Cardiac fibroblast (primary cell): ENCODE data around the gene CBX8.

Source experiments
- DNase-seq, 2 donors: peaks; one replicate each; pipeline versions ENCODE4 v3.0.0 to v3.0.0-alpha.2; 2010; ENCODE audit warnings: low read depth in 2 of 2
- H3K4me3 ChIP-seq, 2 donors: replicated peaks in 1 of 2; 1 replicate in 1 of 2; 2 replicates in 1 of 2; pipeline ENCODE4 v1.5.1; 2011; ENCODE audit warnings: low read depth in 2 of 2, low read length in 2 of 2, mild to moderate bottlenecking in 2 of 2, moderate library complexity in 1 of 2
- CTCF ChIP-seq: IDR thresholded peaks from one replicate; pipeline ENCODE4 v1.5.1; 2011; ENCODE audit warnings: low read depth, mild to moderate bottlenecking, low read length, inconsistent platforms

CBX8 gene

GRCh38 chr17:79808763-79809529, 12.1 kb upstream of the CBX8 start:
- DNase-seq = peak; percentile 46 to 60
- no peak overlapping the region for H3K4me3 ChIP-seq
- TF ChIP-seq CTCF = peak; percentile 27

DNA sequence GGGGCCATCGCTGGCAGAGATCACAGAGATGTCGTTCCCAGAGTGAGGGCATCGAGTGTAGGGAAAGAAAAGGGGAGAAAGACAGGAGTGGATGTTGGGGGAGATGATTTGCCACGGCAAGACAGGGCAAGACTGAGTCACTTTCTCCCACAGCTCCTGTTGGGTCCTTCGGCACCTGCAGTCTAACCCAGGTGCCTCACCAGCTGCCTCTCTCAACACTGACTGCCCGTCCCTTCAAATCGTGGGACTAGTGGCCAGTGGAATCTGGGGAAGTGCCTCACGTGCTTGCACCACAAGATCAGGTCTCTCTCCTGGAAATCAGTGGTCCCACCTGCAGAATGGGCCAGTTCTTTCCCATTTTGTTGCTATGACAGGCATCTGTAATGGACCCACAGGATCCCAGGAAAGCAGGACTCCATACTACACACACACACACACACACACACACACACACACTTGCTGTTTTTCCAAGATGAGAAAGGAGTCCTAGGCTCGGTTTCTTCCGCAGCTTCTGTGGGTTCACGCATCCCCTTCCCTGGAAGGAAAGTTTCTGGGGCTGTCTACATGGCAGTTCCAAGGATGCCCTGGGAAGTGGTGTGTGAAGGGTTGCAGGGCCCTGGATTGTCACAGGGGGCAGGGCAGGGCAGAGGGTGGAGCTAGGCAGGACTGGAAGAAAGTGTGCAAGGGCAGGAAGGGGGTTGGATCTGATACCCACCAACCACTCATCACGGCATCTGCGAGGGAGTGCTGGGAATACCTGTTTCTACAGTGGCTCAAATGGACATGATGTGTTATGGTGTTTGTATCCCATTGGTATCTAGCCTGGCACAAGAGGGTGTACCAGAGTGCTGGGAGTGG, 10.2 kb upstream of the CBX8 start:
- DNase-seq = no peak
- no peak for TF ChIP-seq CTCF
- no peak overlapping the region for H3K4me3 ChIP-seq

DNA sequence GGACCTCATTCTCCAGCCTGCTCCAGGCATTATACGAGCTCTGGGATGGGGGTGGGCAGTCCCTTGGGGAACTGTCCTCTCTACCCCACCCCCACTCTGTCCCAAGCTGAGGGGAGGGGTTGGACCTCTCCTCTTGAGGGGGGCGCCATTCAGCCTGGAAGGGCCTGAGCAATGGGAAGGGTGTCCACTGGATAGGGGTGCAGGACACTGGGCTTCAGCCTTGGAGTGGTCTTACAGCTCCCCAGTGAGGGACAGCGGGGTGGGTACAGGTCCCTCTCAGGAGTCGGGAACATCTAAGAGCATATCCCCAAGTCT, 9.5 kb upstream of the CBX8 start:
- TF ChIP-seq CTCF = no peak
- DNase-seq = no peak
- H3K4me3 ChIP-seq = no peak overlapping the region

- no peak overlapping the region for H3K4me3 ChIP-seq
- no peak for DNase-seq
- no peak for TF ChIP-seq CTCF
These were observed 8.2 kb upstream of the CBX8 start for GRCh38 chr17:79804856-79805696.

GRCh38 chr17:79803997-79804855, 7.3 kb upstream of the CBX8 start:
- H3K4me3 ChIP-seq = no peak overlapping the region
- no peak for TF ChIP-seq CTCF
- DNase-seq = no peak

GRCh38 chr17:79803421-79803996, 6.6 kb upstream of the CBX8 start:
- no peak for DNase-seq
- TF ChIP-seq CTCF = no peak
- H3K4me3 ChIP-seq = no peak overlapping the region
